Inferior parietal cortex (tissue), 1 donor: ENCODE results near the gene REST.
A peak's percentile ranks its signal among the peaks of the same experiment; 100 is the strongest.
"Not testable (repeated sequence)": the region's sequence is repeated elsewhere in the genome, so short reads cannot be mapped to it uniquely, and the experiment has no call there.

ENCODE experiments used
- DNase-seq: peaks from one replicate; pipeline ENCODE4 v3.0.0-alpha.2; 2016; ENCODE audit errors: extremely low spot score

REST gene

GRCh38 chr4:56909086-56909894, 1.6 kb downstream of the REST start:
- DNase-seq = peak; percentile 31

GRCh38 chr4:56910172-56910967, 2.7 kb downstream of the REST start:
- DNase-seq = no peak

- no peak for DNase-seq
These were observed 6.6 kb downstream of the REST start for GRCh38 chr4:56914336-56914735.

- not testable (repeated sequence) for DNase-seq
These were observed 7.3 kb downstream of the REST start for GRCh38 chr4:56914977-56915376.

- no peak for DNase-seq
These were observed 19.5 kb downstream of the REST start for GRCh38 chr4:56927196-56927595.

- no peak for DNase-seq
These were observed 22.9 kb downstream of the REST start for GRCh38 chr4:56930638-56931037.

- no peak for DNase-seq
These were observed 24.2 kb downstream of the REST start for GRCh38 chr4:56931924-56932323.

GRCh38 chr4:56937262-56937661, 29.6 kb downstream of the REST start:
- DNase-seq = no peak

- not testable (repeated sequence) for DNase-seq
These were observed 32.1 kb downstream of the REST start for GRCh38 chr4:56939826-56940225.

GRCh38 chr4:56940403-56940802, 32.7 kb downstream of the REST start:
- no peak for DNase-seq

GRCh38 chr4:56940971-56941370, 33.3 kb downstream of the REST start:
- no peak for DNase-seq

GRCh38 chr4:56941403-56941802, 33.7 kb downstream of the REST start:
- no peak for DNase-seq

GRCh38 chr4:56953680-56954520, 46.2 kb downstream of the REST start:
- peak; percentile 38 for DNase-seq

GRCh38 chr4:56958111-56958517, 50.4 kb downstream of the REST start:
- no peak for DNase-seq

GRCh38 chr4:56959100-56959499, 51.4 kb downstream of the REST start:
- DNase-seq = no peak

GRCh38 chr4:56961107-56961500, 53.4 kb downstream of the REST start:
- DNase-seq = no peak

GRCh38 chr4:56971383-56971782, 63.7 kb downstream of the REST start:
- DNase-seq = no peak

- no peak for DNase-seq
These were observed 64.7 kb downstream of the REST start for GRCh38 chr4:56972389-56972788.

GRCh38 chr4:56972809-56973208, 65.1 kb downstream of the REST start:
- DNase-seq = no peak

GRCh38 chr4:56973336-56973735, 65.6 kb downstream of the REST start:
- DNase-seq = no peak

- DNase-seq = no peak
These were observed 68.7 kb downstream of the REST start for GRCh38 chr4:56976283-56976836.

- DNase-seq = no peak
These were observed 69.2 kb downstream of the REST start for GRCh38 chr4:56976837-56977320.
